SH-SY5Y (cell line): ENCODE measurements around the gene SMARCA5.

Source experiments
- GATA2 ChIP-seq: IDR thresholded peaks from 2 replicates; pipeline ENCODE4 v1.6.1; 2011; ENCODE audit warnings: mild to moderate bottlenecking, low read depth, low read length
- GATA3 ChIP-seq: IDR thresholded peaks from 2 replicates; pipeline ENCODE4 v1.6.1; 2011; ENCODE audit warnings: low read depth, mild to moderate bottlenecking, low read length, moderate library complexity

- TF ChIP-seq GATA2 (no peak), GATA3 (no peak)
Measured at GRCh38 chr4:143555676-143556075, 42.2 kb downstream of the SMARCA5 start.
